HuH-7 (cell line): ENCODE results near the gene XAGE5.
"Not testable (repeated sequence)": the region's sequence is repeated elsewhere in the genome, so short reads cannot be mapped to it uniquely, and the experiment has no call there.

Experiments
- DNase-seq: peaks from one replicate; pipeline ENCODE4 v3.0.0; 2011; ENCODE audit warnings: low spot score

The XAGE5 gene, protein sequence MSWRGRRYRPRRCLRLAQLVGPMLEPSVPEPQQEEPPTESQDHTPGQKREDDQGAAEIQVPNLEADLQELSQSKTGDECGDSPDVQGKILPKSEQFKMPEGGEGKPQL

GRCh38 chrX:52811065-52811625, at the start of gene XAGE5:
XAGE5 (plus strand) TSS chrX:52811287; CDS start chrX:52812567, 1,280 bp downstream.
- DNase-seq: no peak

- not testable (repeated sequence) for DNase-seq
Measured at GRCh38 chrX:52765983-52766382, 45.1 kb upstream of the XAGE5 start.

DNA sequence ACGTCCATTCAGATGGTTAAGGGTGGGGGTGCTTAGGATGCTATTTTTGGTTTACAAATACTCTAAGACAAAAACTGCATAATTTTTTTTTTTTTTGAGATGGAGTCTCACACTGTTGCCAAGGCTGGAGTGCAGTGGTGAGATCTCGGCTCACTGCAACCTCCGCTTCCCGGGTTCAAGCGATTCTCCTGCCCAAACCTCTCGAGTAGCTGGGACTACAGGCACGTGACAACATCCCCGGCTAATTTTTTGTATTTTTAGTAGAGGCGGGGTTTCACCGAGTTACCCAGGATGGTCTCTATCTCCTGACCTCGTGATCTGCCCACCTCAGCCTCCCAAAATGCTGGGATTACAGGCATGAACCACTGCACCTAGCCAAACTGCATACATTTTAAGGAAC, 37.6 kb upstream of the XAGE5 start:
- not testable (repeated sequence) for DNase-seq

DNA sequence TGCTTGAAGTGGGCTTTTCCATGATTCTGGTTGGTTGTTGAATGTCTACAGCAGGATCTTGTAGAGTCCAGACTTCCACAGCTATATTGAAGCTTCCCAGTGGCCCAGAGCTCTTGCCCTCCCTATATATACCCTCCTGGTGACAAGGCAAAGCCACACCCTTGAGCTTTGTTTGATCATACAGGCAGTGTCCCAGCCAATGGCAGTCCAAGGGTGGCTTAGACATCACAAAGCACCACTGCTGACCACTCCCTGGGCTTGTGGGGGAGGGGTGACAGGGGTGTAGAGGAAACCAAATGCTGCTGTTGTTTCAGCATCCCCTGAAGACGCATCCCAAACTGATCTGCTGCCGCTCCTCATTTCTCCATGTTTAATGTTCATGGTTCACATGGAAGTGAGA, 13.8 kb upstream of the XAGE5 start, which contains the start of gene SPANXN5:
SPANXN5 (minus strand) TSS at position 101 of the 400 bp plus-strand sequence; CDS start at position 22, 79 bp downstream.
- not testable (repeated sequence) for DNase-seq

DNA sequence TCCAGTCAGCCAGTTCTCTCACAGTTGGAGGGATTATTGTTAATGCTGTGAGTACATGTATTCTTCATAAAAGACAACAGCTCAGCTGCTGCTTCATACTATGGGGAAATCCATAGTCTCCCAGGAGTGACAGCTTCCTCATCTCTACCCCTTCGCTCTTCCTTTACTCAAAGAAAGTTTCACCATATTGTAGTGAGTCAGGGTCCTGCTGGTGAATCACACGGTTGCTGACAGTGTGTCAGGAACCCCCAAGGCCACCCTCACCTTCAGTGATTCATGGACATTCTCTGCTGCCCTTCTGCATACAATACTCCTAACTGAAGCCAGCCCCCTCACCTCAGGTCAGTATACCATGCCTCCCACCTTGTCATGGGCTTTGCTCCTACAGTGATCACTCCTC, 6.2 kb upstream of the XAGE5 start:
- not testable (repeated sequence) for DNase-seq

GRCh38 chrX:52819788-52820187, 8.7 kb downstream of the XAGE5 start:
- DNase-seq: no peak

DNA sequence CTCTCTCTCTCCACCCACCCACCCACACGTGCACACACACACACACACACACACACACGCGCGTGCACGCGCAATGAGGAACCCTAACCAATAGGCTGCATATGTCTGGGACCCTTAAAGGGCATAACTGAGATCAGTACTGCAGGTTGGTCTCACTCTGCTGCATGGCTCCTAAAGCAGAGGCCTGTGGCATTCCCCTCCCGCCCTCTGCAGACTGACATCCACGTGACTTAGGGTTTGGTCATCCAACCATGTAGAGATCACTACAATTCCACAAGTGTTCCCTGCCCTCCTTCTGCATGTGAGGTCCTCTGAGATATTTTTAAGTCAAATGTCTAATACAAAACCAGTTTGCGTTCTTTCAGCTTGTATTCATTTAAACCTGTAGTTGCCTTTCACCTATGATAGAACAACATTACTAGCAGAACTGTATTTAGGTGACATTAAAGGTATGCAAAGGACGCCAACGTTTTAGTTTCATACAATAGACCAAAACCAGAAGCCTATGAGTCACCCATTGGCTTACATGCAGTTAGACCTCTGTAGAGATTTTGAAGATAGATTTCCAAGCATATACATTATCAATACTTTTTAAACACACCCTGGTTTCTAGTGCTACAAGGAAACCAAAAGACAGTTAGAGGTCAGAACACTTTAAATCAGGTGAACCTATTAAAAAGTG, 10.1 kb downstream of the XAGE5 start:
- no peak for DNase-seq

- no peak for DNase-seq
Measured at GRCh38 chrX:52824608-52825007, 13.5 kb downstream of the XAGE5 start.

DNA sequence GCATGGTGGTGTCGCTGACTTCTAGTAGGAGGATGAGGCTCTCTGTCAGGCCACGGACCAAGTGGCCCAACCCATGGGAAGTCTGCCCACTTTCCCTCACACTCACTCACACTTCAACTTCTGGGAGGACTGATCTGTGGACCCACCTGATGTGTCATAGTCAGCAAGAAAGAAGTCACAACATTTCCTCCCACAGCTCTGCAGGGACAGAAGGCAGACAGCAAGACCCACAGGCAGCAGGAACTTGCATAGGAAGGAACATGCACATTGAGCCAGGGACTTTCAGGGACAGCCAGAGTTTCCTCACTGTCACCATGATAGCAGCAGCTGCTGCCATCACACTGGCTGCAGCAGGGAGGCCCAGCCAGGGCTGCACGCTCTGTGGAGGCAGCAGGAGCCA, 19.5 kb downstream of the XAGE5 start:
- DNase-seq: no peak

DNA sequence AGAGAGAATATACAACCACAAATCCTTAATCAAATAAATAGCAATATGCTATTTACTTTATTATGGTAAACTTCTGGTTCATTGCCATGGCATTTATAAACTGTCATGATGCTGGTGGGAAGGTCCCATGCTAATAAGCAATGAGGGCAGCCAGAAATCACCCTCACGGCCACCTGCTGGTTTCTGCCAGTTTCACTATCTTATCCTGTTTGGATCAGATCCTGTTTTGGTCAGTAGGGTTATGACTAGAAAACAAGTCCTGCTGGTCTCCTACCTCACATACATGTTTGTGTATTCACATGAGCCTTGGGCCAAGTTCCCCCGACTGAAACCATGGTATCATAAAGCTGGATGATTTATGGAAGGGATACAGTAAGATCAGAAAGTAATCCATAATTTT, 28.1 kb downstream of the XAGE5 start:
- no peak for DNase-seq

DNA sequence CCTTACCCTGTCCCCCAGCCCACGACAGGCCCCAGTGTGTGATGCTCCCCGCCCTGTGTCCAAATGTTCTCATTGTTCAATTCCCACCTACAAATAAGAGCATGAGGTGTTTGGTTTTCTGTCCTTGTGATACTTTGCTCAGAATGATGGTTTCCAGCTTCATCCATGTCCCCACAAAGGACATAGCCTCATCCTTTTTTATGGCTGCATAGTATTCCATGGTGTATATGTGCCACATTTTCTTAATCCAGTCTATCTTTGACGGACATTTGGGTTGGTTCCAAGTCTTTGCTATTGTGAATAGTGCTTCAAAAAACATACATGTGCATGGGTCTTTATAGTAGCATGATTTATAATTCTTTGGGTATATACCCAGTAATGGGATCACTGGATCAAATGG, 32.5 kb downstream of the XAGE5 start:
- DNase-seq: not testable (repeated sequence)

DNA sequence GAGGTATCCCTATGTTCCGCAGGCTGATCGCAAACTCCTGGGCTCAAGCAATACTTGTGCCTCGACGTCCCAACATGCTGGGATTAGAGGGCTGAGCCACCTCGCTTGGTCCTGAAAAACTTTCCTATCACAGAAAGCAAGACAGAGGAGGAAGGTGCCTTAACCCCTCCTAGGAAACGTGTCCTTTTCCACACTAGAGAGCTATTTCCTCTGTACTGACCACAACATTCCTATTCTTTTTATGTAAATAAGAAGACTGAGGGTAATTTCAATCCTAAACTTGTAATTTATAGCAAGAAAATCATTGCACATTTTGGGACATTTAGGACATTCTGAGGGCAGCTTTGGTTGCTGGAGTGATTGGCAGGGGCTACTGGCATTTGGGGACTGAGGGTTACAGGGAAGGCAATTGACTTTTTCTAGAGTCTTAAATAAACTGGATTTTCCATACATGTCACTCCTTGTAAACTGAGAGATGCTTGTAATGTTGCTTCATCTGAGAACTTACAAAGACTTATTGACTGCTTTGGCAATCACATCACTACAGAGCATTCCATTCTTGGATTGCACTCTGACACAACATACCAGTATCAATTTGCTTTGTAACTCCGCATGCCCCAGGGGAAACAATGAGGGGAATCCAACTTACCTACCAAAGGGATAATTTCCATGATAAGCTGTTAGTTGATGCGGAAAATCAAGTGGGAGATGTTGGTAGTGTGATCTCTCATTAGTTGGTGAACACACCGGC, 41.2 kb downstream of the XAGE5 start:
- DNase-seq: no peak

DNA sequence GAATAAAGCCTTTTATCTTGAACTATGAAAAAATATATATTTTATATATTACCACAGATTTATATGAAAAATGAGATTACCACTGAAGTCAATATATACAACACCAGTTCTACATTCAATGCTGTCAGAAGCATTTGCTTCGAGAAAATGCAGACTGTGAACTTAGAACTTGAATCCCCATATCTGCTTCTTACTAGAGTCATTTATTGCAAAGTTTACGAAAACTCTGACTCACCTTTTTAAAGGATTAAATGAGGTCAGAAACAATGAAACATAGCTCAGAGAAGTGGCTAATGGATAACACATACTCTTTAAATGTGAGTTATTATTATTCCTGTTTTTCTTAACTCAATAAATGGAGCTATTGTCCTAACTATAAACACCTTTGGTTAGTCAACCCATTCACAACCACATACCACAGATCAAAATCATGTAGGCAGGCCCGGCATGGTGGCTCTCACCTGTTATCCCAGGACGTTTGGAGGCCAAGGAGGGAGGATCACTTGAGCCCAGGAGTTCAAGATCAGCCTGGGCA, 46.0 kb downstream of the XAGE5 start:
- not testable (repeated sequence) for DNase-seq

DNA sequence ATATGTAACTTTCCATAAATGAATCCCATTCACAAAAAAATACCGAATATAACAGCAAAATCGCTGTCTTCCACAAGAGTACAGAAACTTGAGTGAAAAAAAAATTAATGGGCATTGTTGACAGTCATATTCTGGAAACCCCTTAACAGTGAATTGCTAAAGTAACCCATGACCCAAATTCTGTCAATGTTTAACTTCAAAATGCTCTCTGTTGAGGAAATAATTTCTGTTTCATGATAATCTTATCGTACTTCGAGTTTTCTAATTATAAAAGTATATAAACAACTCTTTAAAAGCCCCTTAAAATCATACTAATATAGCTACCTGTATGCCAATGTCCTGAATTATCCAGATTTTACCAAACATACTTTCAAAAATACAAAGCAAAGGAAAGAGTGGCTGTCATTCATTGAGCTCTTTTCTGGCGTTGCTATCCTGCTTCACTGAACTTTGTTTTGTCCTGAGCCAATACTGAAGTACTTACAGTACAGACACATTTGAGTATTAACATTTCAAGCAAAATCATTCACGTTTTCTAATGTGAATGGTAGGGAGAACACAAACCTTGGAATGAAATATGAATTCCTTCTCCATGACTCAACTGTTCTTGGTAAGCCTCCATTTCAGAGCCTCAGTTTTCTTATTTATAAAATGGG, 54.4 kb downstream of the XAGE5 start:
- DNase-seq: no peak
